GM19193 (cell line): ENCODE data around the gene CD44.

Experiments
- POLR2A ChIP-seq: IDR thresholded peaks from 4 replicates; pipeline ENCODE4 v1.6.1; 2011; ENCODE audit not compliant: insufficient read depth, insufficient read length; ENCODE audit errors: extremely low read depth

Gene CD44

GRCh38 chr11:35235936-35236666, 97.1 kb downstream of the CD44 start:
- no peak for TF ChIP-seq POLR2A

- TF ChIP-seq POLR2A = no peak
Measured at GRCh38 chr11:35236667-35237003, 97.7 kb downstream of the CD44 start.

GRCh38 chr11:35237351-35237750, 98.4 kb downstream of the CD44 start:
- no peak for TF ChIP-seq POLR2A

DNA sequence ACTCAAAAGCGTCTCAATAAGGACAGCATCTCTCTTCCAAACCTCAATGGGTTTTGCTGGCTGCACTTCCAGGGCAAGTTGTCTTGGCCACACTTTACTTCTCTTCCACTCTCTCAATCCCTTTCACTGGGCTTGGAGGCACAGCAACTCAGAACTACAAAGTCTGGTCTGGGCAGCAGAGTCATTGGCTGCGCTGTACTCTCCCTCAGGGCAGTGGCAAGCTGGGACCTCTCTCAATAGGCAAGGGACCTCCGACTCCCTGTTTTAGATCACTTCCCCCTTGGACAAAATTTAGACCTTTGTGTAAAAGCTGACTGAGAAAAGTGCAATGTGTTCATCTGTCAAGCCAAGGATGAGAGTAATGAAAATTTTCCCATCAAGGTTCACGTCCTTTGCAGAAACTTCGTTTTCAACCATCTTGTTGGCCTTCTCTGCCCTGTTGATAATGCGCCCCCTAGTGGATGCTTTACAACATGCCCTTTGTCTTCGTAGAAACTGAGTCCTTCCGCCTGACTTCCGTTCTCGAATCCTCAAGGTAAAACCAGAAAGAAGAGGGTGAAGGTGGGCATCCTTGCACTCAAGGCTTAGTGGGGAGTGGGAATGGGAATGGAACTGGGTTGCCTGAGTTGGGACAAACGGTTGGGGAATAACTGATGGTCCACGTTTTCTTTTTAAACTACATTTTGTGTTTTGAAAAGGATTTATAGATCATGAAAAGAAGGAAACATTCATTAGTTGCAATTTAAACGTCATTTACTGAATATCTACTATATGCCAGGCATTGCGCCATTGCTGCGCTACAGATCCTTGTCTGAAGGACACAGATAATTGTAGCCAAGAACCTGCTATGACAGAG, 99.1 kb downstream of the CD44 start:
- TF ChIP-seq POLR2A = no peak

- no peak for TF ChIP-seq POLR2A
Measured at GRCh38 chr11:35238882-35239281, 99.9 kb downstream of the CD44 start.

GRCh38 chr11:35239471-35240075, 100.6 kb downstream of the CD44 start:
- no peak for TF ChIP-seq POLR2A

DNA sequence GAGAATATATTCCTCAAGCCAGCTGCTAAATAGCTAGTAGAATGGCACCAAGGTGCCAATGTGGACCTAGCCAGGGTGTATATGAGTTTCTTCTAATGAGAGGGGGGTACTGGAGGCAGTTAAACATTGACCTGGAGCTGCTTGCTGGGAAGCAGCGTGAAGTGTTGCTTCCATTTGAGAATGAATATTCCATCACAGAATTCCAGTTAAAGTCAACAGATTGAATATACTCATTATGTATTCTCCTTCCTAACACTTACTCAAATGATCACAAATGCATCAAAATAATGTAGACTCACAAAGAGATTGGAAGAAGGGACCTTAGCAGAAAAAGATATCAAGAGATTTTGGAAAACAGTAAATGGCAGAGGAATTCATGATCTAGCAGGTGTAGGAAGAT, 102.1 kb downstream of the CD44 start:
- no peak for TF ChIP-seq POLR2A

GRCh38 chr11:35241531-35241930, 102.6 kb downstream of the CD44 start:
- no peak for TF ChIP-seq POLR2A

DNA sequence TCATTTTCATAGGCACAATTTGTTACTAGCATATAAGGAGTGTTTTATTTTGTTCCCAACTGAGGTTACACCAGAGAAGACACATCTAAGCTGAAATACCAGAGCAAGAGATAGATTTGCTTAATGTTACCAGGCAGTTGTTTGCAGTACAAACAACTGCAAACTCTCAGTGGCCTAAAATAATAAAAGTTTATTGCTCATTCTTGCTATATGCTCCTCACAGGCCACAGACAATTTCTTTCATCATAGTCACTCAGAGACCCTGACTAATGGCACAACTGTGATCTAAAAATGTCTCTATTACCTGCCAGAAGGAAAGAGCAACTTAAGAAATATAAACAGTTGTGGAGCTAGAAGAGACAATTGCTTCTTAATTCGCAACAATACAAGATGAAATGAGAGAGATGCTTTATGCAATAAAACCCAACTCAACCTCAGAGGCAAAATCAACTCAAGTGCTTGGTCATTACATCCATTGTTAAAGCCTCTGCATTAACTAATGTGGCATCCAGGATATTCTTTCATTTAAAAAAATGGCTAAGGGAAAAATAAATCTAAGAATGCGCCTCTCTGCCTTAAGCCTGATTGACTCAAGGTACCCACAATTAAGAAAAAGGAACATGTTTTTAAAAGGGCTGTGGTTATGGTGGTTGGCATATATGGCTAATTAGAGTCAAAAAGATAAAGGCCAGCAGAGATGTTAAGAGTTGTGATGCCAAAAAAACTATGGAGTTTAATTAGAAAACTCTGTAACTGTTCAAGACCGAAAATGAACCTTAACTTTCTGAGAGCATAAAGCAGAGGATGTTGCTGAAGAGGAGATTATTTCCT, 103.7 kb downstream of the CD44 start:
- no peak for TF ChIP-seq POLR2A

DNA sequence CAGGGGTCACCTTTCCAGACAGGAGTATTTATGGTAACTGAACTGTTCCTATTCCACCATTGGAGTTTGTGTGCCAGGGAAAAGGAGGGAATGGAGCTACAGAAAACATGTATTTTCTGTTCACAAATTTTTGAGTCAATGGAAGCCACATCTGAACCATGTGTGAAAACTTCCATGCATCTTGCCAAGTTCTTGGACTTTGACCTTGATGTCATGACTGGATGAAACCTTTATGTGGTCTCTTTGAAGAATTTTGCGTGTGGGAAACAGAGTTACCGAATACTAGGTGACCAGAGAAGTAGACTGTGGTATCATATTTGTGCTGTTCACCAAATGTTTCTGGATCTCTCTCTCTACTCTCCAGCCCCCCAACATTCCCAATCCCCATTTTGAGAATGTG, 104.8 kb downstream of the CD44 start:
- TF ChIP-seq POLR2A = no peak

DNA sequence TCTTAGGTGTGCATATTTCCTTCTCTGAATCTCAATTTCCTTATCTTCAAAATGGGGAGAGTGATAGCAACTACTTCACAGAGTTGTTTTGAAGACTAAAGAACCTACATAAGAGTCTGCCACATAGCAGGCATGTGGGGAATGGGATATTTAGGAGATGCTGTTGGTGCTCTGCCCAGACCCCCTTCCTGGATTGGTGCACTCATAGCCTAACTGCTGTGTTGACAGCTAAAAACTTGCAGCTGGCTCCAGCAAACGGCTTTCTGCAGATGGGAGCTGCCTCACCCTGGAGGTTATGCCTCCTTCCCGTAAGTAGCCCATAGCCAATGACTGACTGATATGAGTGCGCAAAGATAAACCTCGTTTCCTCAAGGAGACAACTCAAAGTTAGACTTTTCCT, 106.1 kb downstream of the CD44 start:
- TF ChIP-seq POLR2A = no peak

DNA sequence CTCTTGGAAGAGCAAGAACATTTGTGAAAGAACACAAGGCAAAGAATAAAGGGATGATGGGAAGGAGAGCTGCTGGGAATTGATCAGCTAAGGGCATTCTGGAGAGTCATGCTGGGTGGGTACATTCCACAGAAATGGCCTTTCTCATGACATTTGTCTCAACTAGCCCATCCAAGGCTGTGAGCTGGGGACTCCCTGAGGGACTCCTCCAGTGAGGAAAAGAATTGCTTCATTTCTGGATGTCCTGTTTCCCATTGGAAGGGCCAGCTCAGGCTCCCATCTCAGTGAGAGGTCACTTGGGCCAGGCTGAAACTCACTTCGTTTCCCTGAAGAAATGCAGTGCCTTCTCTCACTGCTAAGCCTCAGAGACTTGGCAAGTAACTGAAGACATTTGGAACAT, 106.8 kb downstream of the CD44 start:
- TF ChIP-seq POLR2A = no peak

DNA sequence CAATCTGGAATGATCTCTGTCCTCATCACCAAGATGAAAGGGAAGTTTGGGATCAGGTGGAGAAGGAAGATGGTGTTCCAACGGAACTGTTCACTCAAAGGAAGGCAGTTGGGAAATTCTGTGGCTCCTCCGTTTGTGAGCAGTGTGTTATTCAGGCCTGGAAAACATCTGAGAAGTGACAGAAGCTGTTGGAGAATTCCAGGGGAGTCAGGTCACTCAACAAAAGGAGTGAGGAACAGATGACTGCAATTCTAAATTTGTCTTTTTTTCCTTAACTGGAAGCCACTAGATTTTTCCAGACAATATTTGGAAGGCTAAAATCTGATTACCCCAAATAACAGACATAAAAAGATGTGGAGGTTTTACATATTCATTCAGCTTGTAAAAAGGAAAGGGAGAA, 107.8 kb downstream of the CD44 start:
- TF ChIP-seq POLR2A = no peak

DNA sequence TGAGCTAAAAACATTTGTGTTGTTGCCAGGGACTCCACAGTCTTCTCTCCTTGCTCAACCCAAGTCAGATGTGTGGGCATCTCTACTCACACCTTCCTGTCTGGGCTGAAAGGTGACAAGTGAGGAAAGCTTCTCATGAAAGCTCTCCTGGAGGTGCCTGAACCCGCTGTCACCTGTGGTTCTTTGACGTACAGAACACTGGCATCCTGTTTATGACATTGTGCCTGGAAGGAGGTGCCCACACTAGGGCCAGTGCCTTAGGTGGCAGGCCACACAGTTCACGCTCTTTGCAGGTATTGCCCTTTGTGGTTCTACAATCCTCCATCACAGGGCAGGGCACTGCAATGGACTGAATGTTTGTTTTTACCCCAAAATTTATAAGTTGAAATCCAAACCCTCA, 108.5 kb downstream of the CD44 start:
- no peak for TF ChIP-seq POLR2A

GRCh38 chr11:35247863-35248262, 108.9 kb downstream of the CD44 start:
- no peak for TF ChIP-seq POLR2A
